22Rv1 (cell line): ENCODE results near the gene ST8SIA6.

Experiments
- H3K27ac ChIP-seq: fragments of 450-650 bp; 2 replicates; pipeline ENCODE4 v1.5.1; 2017
- ZFX ChIP-seq: fragments of 450-650 bp; IDR thresholded peaks from 2 replicates; pipeline ENCODE4 v1.6.1; 2017; ENCODE audit warnings: antibody characterized with exemption, borderline replicate concordance
- TF ChIP-seq, protein P1 (sequence below): fragments of 450-650 bp; IDR thresholded peaks from 2 replicates; pipeline ENCODE4 v1.5.1; 2017; ENCODE audit warnings: mild to moderate bottlenecking

ST8SIA6 gene

DNA sequence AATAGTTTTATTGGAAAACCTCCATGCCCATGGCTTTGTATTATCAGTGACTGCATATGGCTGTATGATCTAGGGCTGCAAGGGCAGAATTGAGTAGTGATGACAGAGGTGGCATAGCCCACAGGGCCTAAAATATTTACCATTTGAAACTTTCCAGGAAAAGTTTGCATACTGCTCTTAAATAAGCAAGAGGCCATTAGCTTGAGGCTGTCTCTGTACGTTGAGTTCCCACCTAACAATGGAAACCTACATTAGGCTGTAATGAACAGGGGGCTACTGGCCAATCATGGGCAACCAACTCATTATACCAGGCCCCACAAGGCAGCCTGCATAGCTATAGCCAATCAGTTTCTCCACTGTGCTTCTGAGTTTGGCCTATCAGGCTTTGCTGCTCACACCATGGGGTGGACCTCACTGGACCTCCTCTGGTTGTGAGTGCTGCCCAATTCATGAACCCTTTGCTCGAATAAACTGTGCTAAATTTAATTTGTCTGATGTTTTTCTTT lies 673 bp upstream of the ST8SIA6 start:
- H3K27ac ChIP-seq: no peak overlapping the region
- TF ChIP-seq, protein P1, sequence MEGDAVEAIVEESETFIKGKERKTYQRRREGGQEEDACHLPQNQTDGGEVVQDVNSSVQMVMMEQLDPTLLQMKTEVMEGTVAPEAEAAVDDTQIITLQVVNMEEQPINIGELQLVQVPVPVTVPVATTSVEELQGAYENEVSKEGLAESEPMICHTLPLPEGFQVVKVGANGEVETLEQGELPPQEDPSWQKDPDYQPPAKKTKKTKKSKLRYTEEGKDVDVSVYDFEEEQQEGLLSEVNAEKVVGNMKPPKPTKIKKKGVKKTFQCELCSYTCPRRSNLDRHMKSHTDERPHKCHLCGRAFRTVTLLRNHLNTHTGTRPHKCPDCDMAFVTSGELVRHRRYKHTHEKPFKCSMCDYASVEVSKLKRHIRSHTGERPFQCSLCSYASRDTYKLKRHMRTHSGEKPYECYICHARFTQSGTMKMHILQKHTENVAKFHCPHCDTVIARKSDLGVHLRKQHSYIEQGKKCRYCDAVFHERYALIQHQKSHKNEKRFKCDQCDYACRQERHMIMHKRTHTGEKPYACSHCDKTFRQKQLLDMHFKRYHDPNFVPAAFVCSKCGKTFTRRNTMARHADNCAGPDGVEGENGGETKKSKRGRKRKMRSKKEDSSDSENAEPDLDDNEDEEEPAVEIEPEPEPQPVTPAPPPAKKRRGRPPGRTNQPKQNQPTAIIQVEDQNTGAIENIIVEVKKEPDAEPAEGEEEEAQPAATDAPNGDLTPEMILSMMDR: no peak
- TF ChIP-seq ZFX: no peak

DNA sequence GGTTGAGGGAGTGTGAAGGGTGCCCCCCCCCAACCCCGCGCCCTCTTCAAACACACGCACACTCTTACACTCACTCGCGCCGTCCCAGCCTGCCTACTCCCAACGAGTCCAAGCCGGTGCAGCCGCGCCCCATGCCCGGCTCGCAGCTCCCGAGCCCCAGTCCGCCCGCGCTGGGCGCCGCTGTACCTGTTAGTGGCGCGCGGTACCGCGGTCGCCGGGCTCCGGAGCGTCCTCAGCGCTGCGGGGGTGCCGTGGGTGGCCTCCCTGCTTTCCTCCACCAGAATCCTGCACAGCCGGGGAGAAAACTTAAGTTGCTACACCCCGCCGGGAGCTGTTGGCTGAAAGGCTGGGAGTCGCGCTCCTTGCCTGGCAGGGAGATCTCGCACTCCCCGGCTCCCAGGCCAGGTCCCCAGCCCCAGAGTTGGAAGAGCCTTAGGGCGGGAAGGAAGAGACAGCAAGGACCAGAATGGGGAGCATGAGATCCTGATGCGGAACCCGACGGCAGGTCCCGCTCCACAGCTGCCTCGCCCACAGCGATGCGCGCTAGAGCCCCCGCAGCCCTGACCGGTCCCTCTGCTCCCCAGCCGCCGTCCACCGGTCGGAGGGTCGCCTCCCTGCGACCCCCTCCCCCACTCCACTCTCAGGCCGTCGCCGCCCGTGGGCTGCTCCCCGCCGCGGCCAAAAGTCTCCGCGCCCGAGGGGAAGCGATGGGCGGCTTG lies 863 bp downstream of the ST8SIA6 start:
- no peak overlapping the region for H3K27ac ChIP-seq
- TF ChIP-seq, protein P1: no peak
- no peak for TF ChIP-seq ZFX

DNA sequence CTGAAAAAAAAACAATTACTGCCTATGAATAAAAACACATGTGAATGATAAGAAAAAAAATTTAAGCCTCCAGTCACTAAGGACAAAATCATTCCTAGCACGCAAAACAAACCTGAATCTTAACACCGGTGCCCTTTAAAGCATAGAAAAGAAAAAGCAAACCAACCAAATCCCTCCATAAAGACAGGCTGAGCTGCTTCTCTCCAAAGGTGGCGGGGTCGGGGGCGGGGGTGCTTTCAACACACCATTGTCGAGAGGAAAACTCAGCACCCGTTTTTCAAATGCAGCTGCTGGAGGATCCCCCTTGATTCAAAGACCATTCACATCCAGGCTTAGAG lies 1.4 kb downstream of the ST8SIA6 start:
- H3K27ac ChIP-seq: no peak overlapping the region

DNA sequence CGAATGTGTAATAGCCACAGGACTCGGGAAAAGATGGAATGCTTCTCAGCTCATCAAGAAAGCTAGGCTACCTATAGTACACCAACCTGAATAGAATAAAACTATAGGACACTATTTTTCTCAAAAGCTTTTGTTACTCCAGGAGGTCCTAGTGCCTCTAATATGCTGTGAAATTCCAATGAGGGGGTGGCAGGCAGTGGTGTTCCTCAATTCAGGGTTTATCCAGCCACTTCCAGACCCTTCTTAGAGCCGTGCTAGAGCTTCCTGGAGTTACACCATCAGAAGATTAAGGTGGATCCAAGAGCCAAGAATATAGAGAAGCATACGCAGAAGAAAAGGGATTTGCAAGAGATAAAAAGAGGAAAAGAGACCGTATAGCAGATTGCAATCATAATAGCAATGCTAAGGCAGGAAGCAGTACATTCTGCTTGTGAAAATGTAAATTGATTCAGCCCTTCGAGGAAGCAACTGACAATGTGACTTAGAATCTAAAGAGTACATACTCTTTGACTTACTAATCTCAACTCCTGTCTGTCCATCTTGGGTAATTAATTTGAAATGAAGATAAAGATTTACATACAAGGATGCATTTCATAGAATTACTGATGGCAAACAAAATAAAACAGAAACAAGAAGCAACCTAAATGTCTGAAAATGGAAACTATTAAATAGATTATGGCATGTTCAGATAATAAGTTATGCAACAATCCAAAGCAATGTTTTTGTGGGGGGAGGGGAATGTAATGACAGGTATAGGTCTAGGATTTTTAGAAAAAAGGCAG lies 2.1 kb downstream of the ST8SIA6 start:
- no peak overlapping the region for H3K27ac ChIP-seq
- no peak for TF ChIP-seq ZFX
- TF ChIP-seq, protein P1: no peak

More for the DNA sequence above, 1.4 kb downstream of the ST8SIA6 start:
- TF ChIP-seq, protein P1: no peak
- no peak for TF ChIP-seq ZFX

DNA sequence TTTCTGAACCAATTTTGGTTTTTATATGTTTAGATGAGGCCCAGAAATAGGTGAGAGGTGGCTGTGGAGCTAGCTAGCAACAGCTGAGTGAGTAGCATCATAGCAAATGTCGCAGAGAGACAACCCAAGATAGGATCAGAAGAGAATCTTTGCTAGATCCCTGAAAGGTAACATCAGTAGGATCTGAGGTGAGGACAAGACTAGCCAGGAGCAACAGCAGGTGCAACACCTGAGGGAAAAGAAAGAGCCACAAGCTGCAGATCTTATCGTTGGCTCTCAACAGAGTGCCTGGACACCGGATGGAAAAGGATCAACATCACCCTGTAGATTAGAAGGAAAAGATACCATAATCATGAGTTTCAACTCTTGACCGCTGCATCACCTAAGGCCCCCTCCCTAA lies 4.4 kb downstream of the ST8SIA6 start:
- no peak for TF ChIP-seq ZFX
- no peak overlapping the region for H3K27ac ChIP-seq

DNA sequence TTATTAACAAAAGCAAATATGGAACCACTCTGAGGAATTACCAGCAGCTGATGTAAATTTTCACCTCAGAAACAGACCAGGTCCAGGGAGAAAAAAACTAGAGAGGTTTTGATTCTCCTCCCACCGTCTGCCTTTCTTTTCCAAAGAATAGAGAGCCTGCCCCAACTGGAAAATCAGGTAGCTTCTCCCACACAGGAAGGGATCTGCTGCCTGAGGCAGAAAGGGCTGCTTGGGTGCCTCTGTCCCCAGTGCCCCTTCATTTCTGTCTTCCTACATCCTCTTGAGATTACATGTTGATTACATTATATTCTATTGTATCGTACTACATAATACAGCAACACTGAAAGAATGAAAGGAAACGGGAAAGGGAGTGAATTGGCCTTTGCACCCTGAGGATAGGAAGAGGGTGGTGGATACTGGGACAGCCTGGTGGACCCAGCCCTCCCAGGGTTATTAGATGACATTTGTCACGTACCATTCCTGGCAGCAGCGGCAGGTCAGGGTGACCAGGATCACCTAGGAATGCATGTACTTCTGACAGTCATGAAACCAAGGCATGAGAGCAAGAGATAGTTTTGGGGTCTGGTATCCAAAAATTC lies 8.9 kb downstream of the ST8SIA6 start:
- no peak overlapping the region for H3K27ac ChIP-seq
- TF ChIP-seq, protein P1: no peak
- no peak for TF ChIP-seq ZFX

DNA sequence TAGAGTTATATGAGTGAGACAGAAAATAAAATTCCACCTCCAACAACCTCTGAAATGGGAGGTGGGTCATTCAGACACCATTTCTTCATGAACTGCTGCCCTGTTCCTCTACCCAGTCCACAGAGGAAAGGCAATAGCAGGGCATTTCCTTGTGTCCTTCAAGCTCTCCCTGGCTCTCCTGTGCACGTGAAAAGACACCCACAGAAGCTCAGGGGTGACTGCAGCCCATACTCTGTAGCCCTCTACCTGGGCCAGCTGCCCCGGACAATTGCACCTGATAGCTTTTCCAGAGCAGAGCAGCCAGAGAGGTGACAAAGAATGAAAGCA lies 10.0 kb downstream of the ST8SIA6 start:
- H3K27ac ChIP-seq: no peak overlapping the region
- TF ChIP-seq ZFX: no peak
- TF ChIP-seq, protein P1: no peak
